ENCODE results near the gene GNA15. TPM values are rescaled to one million over a fixed set of nuclear protein-coding genes. Genes with fewer than 3 reads are reported as not detected.

Gene GNA15
- total and polyA plus RNA-seq, 2 experiments from 2014 or later, result 0.29 to 1.5 TPM

DNA sequence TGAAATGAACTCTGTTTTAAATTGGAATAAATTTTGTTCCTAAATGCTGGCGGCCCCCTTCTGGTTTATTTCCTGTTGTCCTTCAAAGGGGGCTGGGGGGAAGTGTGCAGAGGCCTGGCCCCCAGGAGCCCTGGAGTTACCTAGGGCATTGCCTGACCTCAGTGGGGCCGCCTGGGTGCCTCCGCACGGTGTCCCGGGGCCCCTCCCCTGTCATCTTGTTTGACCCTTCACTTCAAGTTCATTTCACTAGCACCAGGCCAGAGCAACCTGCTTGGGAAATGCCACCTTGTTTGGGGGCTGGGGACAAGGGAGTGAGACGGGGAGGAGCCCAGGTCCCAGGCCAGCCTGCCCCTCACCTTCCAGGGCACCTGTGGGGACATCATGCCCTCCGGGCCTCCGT lies 11.9 kb upstream of the GNA15 start:
- no peak overlapping the region for H3K4me3 ChIP-seq
- no peak overlapping the region for H3K27ac ChIP-seq
- H3K36me3 ChIP-seq (replicated peaks; ENCODE audit: insufficient read depth, low read depth), result no peaks in the 10 kb centered on the region
- no peaks in the 10 kb centered on the region for H3K9me3 ChIP-seq (ENCODE audit: low read depth)
- H3K4me2 ChIP-seq, result no peak overlapping the region
- no peak overlapping the region for H2AFZ ChIP-seq
- TF ChIP-seq EZH2phosphoT487 (IDR thresholded peaks at IDR 0.05; ENCODE audit: low read depth, severe bottlenecking, unreplicated experiment) (no peak), EZH2 (IDR thresholded peaks at IDR 0.05; ENCODE audit: borderline replicate concordance) (no peak)
- TF ChIP-seq, protein P1, sequence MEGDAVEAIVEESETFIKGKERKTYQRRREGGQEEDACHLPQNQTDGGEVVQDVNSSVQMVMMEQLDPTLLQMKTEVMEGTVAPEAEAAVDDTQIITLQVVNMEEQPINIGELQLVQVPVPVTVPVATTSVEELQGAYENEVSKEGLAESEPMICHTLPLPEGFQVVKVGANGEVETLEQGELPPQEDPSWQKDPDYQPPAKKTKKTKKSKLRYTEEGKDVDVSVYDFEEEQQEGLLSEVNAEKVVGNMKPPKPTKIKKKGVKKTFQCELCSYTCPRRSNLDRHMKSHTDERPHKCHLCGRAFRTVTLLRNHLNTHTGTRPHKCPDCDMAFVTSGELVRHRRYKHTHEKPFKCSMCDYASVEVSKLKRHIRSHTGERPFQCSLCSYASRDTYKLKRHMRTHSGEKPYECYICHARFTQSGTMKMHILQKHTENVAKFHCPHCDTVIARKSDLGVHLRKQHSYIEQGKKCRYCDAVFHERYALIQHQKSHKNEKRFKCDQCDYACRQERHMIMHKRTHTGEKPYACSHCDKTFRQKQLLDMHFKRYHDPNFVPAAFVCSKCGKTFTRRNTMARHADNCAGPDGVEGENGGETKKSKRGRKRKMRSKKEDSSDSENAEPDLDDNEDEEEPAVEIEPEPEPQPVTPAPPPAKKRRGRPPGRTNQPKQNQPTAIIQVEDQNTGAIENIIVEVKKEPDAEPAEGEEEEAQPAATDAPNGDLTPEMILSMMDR (IDR thresholded peaks at IDR 0.05; ENCODE audit: poor library complexity), result no peak
- no peaks in the 10 kb centered on the region for H4K20me1 ChIP-seq (ENCODE audit: insufficient read depth, poor library complexity, severe bottlenecking)
- H3K9me2 ChIP-seq (replicated peaks; ENCODE audit: insufficient read depth), result no peaks in the 10 kb centered on the region
- no peaks in the 10 kb centered on the region for H3K4me1 ChIP-seq (ENCODE audit: insufficient read depth)
- WGBS (ENCODE audit: low lambda C conversion rate, missing lambda C conversion rate), result 73% methylated on average over 8 of the region's 8 CpGs
- DNase-seq (ENCODE audit: low spot score), result no peak
- H3K79me2 ChIP-seq, result no peaks in the 10 kb centered on the region
- no peaks in the 10 kb centered on the region for H3K27me3 ChIP-seq

DNA sequence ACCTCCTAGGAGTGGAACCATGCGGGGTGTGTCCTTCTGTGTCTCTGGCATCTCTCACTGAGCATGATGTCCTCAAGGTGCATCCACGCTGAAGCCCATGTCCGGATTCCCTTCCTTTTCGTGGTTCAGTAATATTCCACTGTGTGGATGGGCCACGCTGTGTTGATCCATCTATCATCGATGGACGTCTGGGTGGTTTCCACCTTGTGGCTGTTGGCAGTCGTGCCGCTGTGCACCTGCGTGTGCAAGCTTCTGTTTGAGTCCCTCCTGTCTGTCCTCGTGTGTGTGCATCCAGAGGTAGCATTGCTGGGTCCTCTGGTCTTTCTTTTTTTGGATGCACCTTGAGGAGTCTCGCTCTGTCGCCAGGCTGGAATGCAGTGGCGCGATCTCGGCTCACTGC lies 11.2 kb upstream of the GNA15 start:
- H4K20me1 ChIP-seq (ENCODE audit: insufficient read depth, poor library complexity, severe bottlenecking), result no peaks in the 10 kb centered on the region
- H3K9me2 ChIP-seq (replicated peaks; ENCODE audit: insufficient read depth), result no peaks in the 10 kb centered on the region
- no peak overlapping the region for H3K4me3 ChIP-seq
- TF ChIP-seq EZH2phosphoT487 (IDR thresholded peaks at IDR 0.05; ENCODE audit: low read depth, severe bottlenecking, unreplicated experiment) (no peak), EZH2 (IDR thresholded peaks at IDR 0.05; ENCODE audit: borderline replicate concordance) (no peak)
- TF ChIP-seq, protein P1 (IDR thresholded peaks at IDR 0.05; ENCODE audit: poor library complexity), result no peak
- WGBS (ENCODE audit: low lambda C conversion rate, missing lambda C conversion rate), result 84% methylated on average over 16 of the region's 16 CpGs
- H3K27ac ChIP-seq, result no peak overlapping the region
- no peak overlapping the region for H3K4me2 ChIP-seq
- H3K79me2 ChIP-seq, result no peaks in the 10 kb centered on the region
- no peaks in the 10 kb centered on the region for H3K9me3 ChIP-seq (ENCODE audit: low read depth)
- no peak overlapping the region for H2AFZ ChIP-seq
- DNase-seq (ENCODE audit: low spot score), result no peak
- no peaks in the 10 kb centered on the region for H3K36me3 ChIP-seq (replicated peaks; ENCODE audit: insufficient read depth, low read depth)
- no peaks in the 10 kb centered on the region for H3K27me3 ChIP-seq
- no peaks in the 10 kb centered on the region for H3K4me1 ChIP-seq (ENCODE audit: insufficient read depth)

DNA sequence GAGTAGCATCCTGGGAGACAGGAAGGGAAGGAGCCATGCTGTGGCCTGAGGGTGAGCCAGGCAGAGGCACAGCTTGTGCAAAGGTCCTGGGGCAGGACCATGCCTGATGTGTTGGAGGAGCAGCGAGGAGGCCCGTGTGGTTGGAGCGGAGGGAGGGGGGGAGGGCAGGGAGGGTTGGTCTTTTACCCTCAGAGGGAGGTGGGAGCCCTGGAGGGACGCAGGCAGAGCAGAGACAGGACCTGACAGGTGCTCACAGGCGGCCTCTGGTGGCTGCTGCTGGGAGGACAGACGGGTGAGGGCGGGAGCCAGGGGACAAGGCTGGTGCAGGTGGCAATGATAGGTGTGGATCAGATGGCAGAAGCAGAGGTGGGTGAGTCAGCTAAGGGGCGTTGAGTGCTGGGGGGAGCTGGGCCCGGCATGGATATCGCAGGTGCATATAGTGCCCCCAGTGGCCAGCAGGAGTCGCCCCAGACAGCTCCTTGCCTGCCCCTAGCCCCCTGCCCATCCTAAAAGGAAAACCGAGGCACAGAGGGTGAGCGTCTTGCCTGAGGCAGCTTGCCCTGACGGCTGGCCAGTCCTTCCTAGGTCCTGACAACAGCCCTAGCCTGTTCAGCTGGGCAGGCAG lies 9.8 kb upstream of the GNA15 start:
- Histone ChIP-seq H3K27ac (no peak overlapping the region), H3K9me3 (ENCODE audit: low read depth) (no peaks in the 10 kb centered on the region), H3K27me3 (no peaks in the 10 kb centered on the region), H3K79me2 (no peaks in the 10 kb centered on the region), H3K4me1 (ENCODE audit: insufficient read depth) (no peaks in the 10 kb centered on the region), H3K4me2 (no peak overlapping the region), H3K36me3 (replicated peaks; ENCODE audit: insufficient read depth, low read depth) (no peaks in the 10 kb centered on the region), H3K9me2 (replicated peaks; ENCODE audit: insufficient read depth) (no peaks in the 10 kb centered on the region), H4K20me1 (ENCODE audit: insufficient read depth, poor library complexity, severe bottlenecking) (no peaks in the 10 kb centered on the region), H3K4me3 (no peak overlapping the region), H2AFZ (no peak overlapping the region)
- peak; percentile 68 for DNase-seq (ENCODE audit: low spot score)
- no peak for TF ChIP-seq EZH2 (IDR thresholded peaks at IDR 0.05; ENCODE audit: borderline replicate concordance)
- TF ChIP-seq, protein P1 (IDR thresholded peaks at IDR 0.05; ENCODE audit: poor library complexity), result peak; percentile 58
- WGBS (ENCODE audit: low lambda C conversion rate, missing lambda C conversion rate), result 32% methylated on average over 9 of the region's 14 CpGs
